Esophagus muscularis mucosa (tissue), 4 donors: ENCODE results near the gene TBPL1. TPM values are rescaled to one million over a fixed set of nuclear protein-coding genes. Genes with fewer than 3 reads are reported as not detected.

ENCODE experiments used
- DNase-seq: peaks from one replicate; pipeline ENCODE4 v3.0.0-alpha.2; 2017; ENCODE audit errors: extremely low spot score
- H3K27ac ChIP-seq, 4 donors: fragments of 200-600 bp; sonication (generic); replicated peaks in 1 of 4; 1 replicate in 3 of 4; 2 replicates in 1 of 4; pipeline ENCODE4 v1.5.1; 2016 to 2019; ENCODE audit warnings: mild to moderate bottlenecking in 1 of 4
- H3K27me3 ChIP-seq, 4 donors: fragments of 200-600 bp; sonication (generic); one replicate each; pipeline versions ENCODE4 v1.5.1 to v1.6.0; 2016 to 2019
- H3K36me3 ChIP-seq, 4 donors: fragments of 200-600 bp; sonication (generic); one replicate each; pipeline ENCODE4 v1.5.1; 2016 to 2019
- H3K4me1 ChIP-seq, 4 donors: fragments of 200-600 bp; sonication (generic); one replicate each; pipeline ENCODE4 v1.5.1; 2016 to 2019
- H3K4me3 ChIP-seq, 4 donors: fragments of 200-600 bp; sonication (generic); 1 replicate in 2 of 4; 2 replicates in 2 of 4; pipeline ENCODE4 v1.5.1; 2016 to 2019; ENCODE audit warnings: mild to moderate bottlenecking in 4 of 4, moderate library complexity in 1 of 4
- H3K9me3 ChIP-seq, 4 donors: fragments of 200-600 bp; sonication (generic); 1 replicate in 3 of 4; 2 replicates in 1 of 4; pipeline ENCODE4 v1.5.1; 2016 to 2019
- CTCF ChIP-seq, 3 experiments: fragments of 200-600 bp in 2 of 3; fragments of 450-650 bp in 1 of 3; sonication (generic) in 2 of 3; IDR thresholded peaks; one replicate each; pipeline ENCODE4 v1.5.1; 2017 to 2019; ENCODE audit warnings: antibody characterized with exemption in 3 of 3, mild to moderate bottlenecking in 2 of 3, moderate library complexity in 1 of 3
- EP300 ChIP-seq: sonication (generic); formaldehyde crosslinking; IDR thresholded peaks from one replicate; pipeline ENCODE4 v1.6.1; 2017; ENCODE audit warnings: antibody characterized with exemption
- POLR2A ChIP-seq: fragments of 450-650 bp; IDR thresholded peaks from one replicate; pipeline ENCODE4 v1.6.1; 2017; ENCODE audit warnings: antibody characterized with exemption, moderate library complexity, mild to moderate bottlenecking, low read depth
- POLR2AphosphoS5 ChIP-seq, 2 donors: sonication (generic); formaldehyde crosslinking; IDR thresholded peaks; one replicate each; pipeline ENCODE4 v1.6.1; 2017; ENCODE audit warnings: antibody characterized with exemption in 2 of 2
- WGBS: methylation state at CpG from one replicate; pipeline ENCODE4 v1.1.5; 2018; 5-methylcytosine and 5-hydroxymethylcytosine counted together
- intact Hi-C: fragments of 100-400 bp; cut with DNase I; formaldehyde crosslinking; loops from one replicate; pipeline ENCODE4 v1.15.1; 2023
- total RNA-seq, 4 donors: library from RNA; depleted of rRNA; stranded (reverse); fragments of >200 nt; gene quantifications; one replicate each; pipeline versions ENCODE4 v1.1.0 to v1.2.1, GENCODE V29; 2016

TBPL1 gene
- total RNA-seq, 4 donors from 2014 or later: 8.8 to 23.4 (median 17.8) TPM

- no peaks in the 10 kb centered on the region for H3K36me3 ChIP-seq
- TF ChIP-seq EP300 (no peak), POLR2A (no peak), CTCF (IDR thresholded peaks at IDR 0.05) (no peak)
- no peak overlapping the region for H3K4me3 ChIP-seq
- 66% methylated on average over 2 of the region's 2 CpGs for WGBS
- intact Hi-C loops: loop anchor here (5.0 kb wide), 1 partner anchor 38 kb away; no protein-coding TSS in a partner anchor
- peaks cover 5 to 36% (median 28%) of the 10 kb centered on the region in 4 donors for H3K4me1 ChIP-seq
- no peaks in the 10 kb centered on the region for H3K27me3 ChIP-seq
- H3K27ac ChIP-seq: no peak overlapping the region
- no peak for DNase-seq
- H3K9me3 ChIP-seq: no peaks in the 10 kb centered on the region
Observed at GRCh38 chr6:133969921-133970295, 16.9 kb downstream of the TBPL1 start.

GRCh38 chr6:133971861-133972260 lies 18.8 kb downstream of the TBPL1 start:
- no peak overlapping the region for H3K4me3 ChIP-seq
- H3K4me1 ChIP-seq: peaks cover 5 to 36% (median 24%) of the 10 kb centered on the region in 4 donors
- TF ChIP-seq POLR2AphosphoS5 (IDR thresholded peaks at IDR 0.05) (no peak), EP300 (no peak), POLR2A (no peak), CTCF (IDR thresholded peaks at IDR 0.05) (no peak)
- H3K36me3 ChIP-seq: no peaks in the 10 kb centered on the region
- intact Hi-C loops: no loop called here
- WGBS: 88% methylated on average over 1 of the region's 1 CpG
- H3K27ac ChIP-seq: no peak overlapping the region
- no peaks in the 10 kb centered on the region for H3K9me3 ChIP-seq
- no peaks in the 10 kb centered on the region for H3K27me3 ChIP-seq
- DNase-seq: no peak

GRCh38 chr6:133972388-133972787 lies 19.4 kb downstream of the TBPL1 start:
- H3K27me3 ChIP-seq: no peaks in the 10 kb centered on the region
- H3K36me3 ChIP-seq: no peaks in the 10 kb centered on the region
- DNase-seq: no peak
- peaks cover 5 to 37% (median 24%) of the 10 kb centered on the region in 4 donors for H3K4me1 ChIP-seq
- H3K9me3 ChIP-seq: no peaks in the 10 kb centered on the region
- H3K27ac ChIP-seq: peak overlapping the region in 1 of 4 donors; percentile 52
- 60% methylated on average over 2 of the region's 2 CpGs for WGBS
- H3K4me3 ChIP-seq: no peak overlapping the region
- TF ChIP-seq CTCF (IDR thresholded peaks at IDR 0.05) (no peak), EP300 (no peak), POLR2AphosphoS5 (IDR thresholded peaks at IDR 0.05) (no peak)
- intact Hi-C loops: no loop called here

GRCh38 chr6:133973109-133973971 lies 20.3 kb downstream of the TBPL1 start:
- Histone ChIP-seq H3K9me3 (no peaks in the 10 kb centered on the region), H3K36me3 (no peaks in the 10 kb centered on the region), H3K4me1 (peaks cover 12 to 46% (median 30%) of the 10 kb centered on the region in 4 donors), H3K27ac (peak overlapping the region; percentile 1 to 59 (median 34)), H3K27me3 (no peaks in the 10 kb centered on the region), H3K4me3 (no peak overlapping the region)
- intact Hi-C loops: loop anchor here (1.0 kb wide), 1 partner anchor 90 kb away; no protein-coding TSS in a partner anchor
- no peak for TF ChIP-seq POLR2AphosphoS5 (IDR thresholded peaks at IDR 0.05)
- TF ChIP-seq CTCF (IDR thresholded peaks at IDR 0.05): peak; percentile 79 to 82 (median 80)
- no peak for DNase-seq
- 6% methylated on average over 4 of the region's 4 CpGs for WGBS
